Smooth muscle cell of the umbilical artery (primary cell): ENCODE data around the gene DCLRE1B. TPM values are rescaled to one million over a fixed set of nuclear protein-coding genes. Genes with fewer than 3 reads are reported as not detected.

Experiments
- total RNA-seq: library from RNA; depleted of rRNA; stranded (reverse); fragments of >200 nt; gene quantifications from 2 replicates; pipeline ENCODE4 v1.2.3, GENCODE V29; 2014

DCLRE1B gene
- 0.59 and 2.3 TPM in 2 replicates for total RNA-seq

GRCh38 chr1:113904674-113905434 is at the start of gene DCLRE1B, which contains the start of gene AP4B1:
Gene DCLRE1B (plus strand): TSS chr1:113905326. CDS start chr1:113905587, 261 bp downstream.
Gene AP4B1 (minus strand): TSS chr1:113904799. CDS start chr1:113904717, 82 bp downstream.

GRCh38 chr1:113871597-113872113 is 33.5 kb upstream of the DCLRE1B start, which contains the start of gene PTPN22:
Gene PTPN22 (minus strand): TSS chr1:113871712.

GRCh38 chr1:113887402-113888175 is 17.5 kb upstream of the DCLRE1B start, which contains the start of gene BCL2L15:
Gene BCL2L15 (minus strand): TSS chr1:113887581. CDS start chr1:113887375, 206 bp downstream.

GRCh38 chr1:113928941-113929749 is 24.0 kb downstream of the DCLRE1B start, which contains the start of gene HIPK1:
Gene HIPK1 (plus strand): TSS chr1:113929324.

Other genes starting within 250 kb of the DCLRE1B start
- 46.9 and 53.6 TPM in 2 replicates for gene PHTF1, start 145.8 kb upstream of the DCLRE1B start, total RNA-seq
- gene RSBN1, start 92.8 kb upstream of the DCLRE1B start, total RNA-seq, result 10.1 and 23.9 TPM in 2 replicates
- gene PTPN22, start 33.6 kb upstream of the DCLRE1B start, total RNA-seq, result 1.5 and 4.8 TPM in 2 replicates
- gene BCL2L15, start 17.7 kb upstream of the DCLRE1B start, total RNA-seq, result under 0.01 and 0.18 TPM in 2 replicates
- gene AP4B1, start 527 bp upstream of the DCLRE1B start, total RNA-seq, result 21.4 and 31.0 TPM in 2 replicates
- gene HIPK1, start 24.0 kb downstream of the DCLRE1B start, total RNA-seq, result 21.4 and 27.3 TPM in 2 replicates
- 120 and 270 TPM in 2 replicates for gene OLFML3, start 74.1 kb downstream of the DCLRE1B start, total RNA-seq
- gene SYT6, start 248.5 kb downstream of the DCLRE1B start, total RNA-seq, result not detected in 2 replicates